Upper lobe of right lung (tissue), 1 donor: Measurements from ENCODE around the gene EHD3. TPM values are rescaled to one million over a fixed set of nuclear protein-coding genes. Genes with fewer than 3 reads are reported as not detected.

Source experiments
- ATAC-seq: fragments of 200-7000 bp; cut with Tn5 transposase; one replicate; pipeline ENCODE4 v1.9.1; 2020; ENCODE audit warnings: mild to moderate bottlenecking, moderate library complexity
- DNase-seq: peaks from one replicate; pipeline ENCODE4 v3.0.0-alpha.2; 2020
- H3K27ac ChIP-seq: fragments of 200-600 bp; one replicate; pipeline ENCODE4 v1.8.0; 2022
- H3K27me3 ChIP-seq: fragments of 200-600 bp; one replicate; pipeline ENCODE4 v1.8.0; 2022; ENCODE audit warnings: mild to moderate bottlenecking
- H3K36me3 ChIP-seq: fragments of 200-600 bp; one replicate; pipeline ENCODE4 v1.8.0; 2022
- H3K4me1 ChIP-seq: fragments of 200-600 bp; one replicate; pipeline ENCODE4 v1.8.0; 2022
- H3K4me3 ChIP-seq: fragments of 200-600 bp; one replicate; pipeline ENCODE4 v1.8.0; 2022; ENCODE audit warnings: mild to moderate bottlenecking
- H3K9me3 ChIP-seq: fragments of 200-600 bp; one replicate; pipeline ENCODE4 v1.8.0; 2022
- CTCF ChIP-seq: fragments of 200-600 bp; IDR thresholded peaks from one replicate; pipeline ENCODE4 v1.8.0; 2022; ENCODE audit warnings: antibody characterized with exemption
- intact Hi-C: fragments of 100-400 bp; cut with DNase I; formaldehyde crosslinking; loops from one replicate; pipeline ENCODE4 v1.11.0; 2022
- total RNA-seq: library from RNA; stranded (reverse); fragmentation: NEBNext Ultra II Directional; extraction: Animal tissue kit (Norgen Biotek cat#: 25700); gene quantifications from one replicate; pipeline ENCODE4 v1.2.1, GENCODE V29; 2021
- donor health status: DM: no; HTN: yes; CAD: no; lungs with severe emphysema.

EHD3 gene
- total RNA-seq, 1 donor from 2014 or later: 13.0 TPM

GRCh38 chr2:31212659-31213600, 21.0 kb upstream of the EHD3 start:
- ATAC-seq (no peak), DNase-seq (no peak)
- no peak overlapping the region for H3K27ac ChIP-seq
- no peaks in the 10 kb centered on the region for H3K4me1 ChIP-seq
- TF ChIP-seq CTCF: no peak
- H3K9me3 ChIP-seq: no peaks in the 10 kb centered on the region
- no peak overlapping the region for H3K4me3 ChIP-seq
- intact Hi-C loops: no loop called here
- H3K36me3 ChIP-seq: no peaks in the 10 kb centered on the region
- no peaks in the 10 kb centered on the region for H3K27me3 ChIP-seq

DNA sequence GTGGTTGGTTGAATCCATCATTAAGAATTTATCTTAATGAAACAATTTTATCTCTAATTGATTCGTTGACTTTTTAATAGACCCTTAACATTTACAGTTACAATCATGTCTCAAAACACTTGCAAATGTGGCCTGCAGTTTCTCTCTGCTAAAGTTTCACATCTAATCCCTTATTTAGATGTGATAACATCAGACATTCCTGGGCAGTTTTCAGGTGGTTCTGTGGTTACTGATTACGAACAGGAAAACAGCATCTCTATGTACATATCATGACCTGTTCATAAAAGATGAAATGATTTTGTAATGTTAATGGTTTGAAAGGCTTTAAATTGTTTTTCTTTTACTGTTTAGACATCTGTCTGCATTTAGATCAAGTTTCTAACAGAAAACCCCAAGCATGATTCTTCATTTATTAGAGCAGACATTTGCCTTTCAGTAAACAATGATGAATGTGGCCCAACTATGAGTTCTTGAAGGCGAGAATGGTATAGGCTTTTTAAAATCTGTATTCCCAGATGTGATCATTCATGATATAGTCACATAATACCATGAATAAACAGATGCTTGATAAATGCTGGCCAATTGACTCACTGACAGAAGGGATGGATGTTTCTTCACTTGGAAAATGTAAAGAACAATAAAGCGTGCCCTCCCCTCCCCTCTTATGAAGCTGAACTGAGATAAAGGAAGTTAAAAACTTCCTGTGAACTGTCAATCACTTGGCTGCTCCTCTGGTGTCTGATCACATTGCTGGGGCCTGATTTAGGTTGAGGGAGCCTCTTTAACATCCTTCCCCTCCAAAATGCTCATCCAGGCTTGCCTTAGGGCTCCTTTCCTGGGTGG, 20.1 kb upstream of the EHD3 start:
- ATAC-seq (no peak), DNase-seq (no peak)
- no peak overlapping the region for H3K27ac ChIP-seq
- intact Hi-C loops: no loop called here
- H3K9me3 ChIP-seq: no peaks in the 10 kb centered on the region
- no peaks in the 10 kb centered on the region for H3K36me3 ChIP-seq
- TF ChIP-seq CTCF: no peak
- H3K27me3 ChIP-seq: no peaks in the 10 kb centered on the region
- H3K4me1 ChIP-seq: no peaks in the 10 kb centered on the region
- H3K4me3 ChIP-seq: no peak overlapping the region

- Histone ChIP-seq H3K4me3 (no peak overlapping the region), H3K4me1 (no peaks in the 10 kb centered on the region), H3K36me3 (no peaks in the 10 kb centered on the region), H3K27ac (no peak overlapping the region), H3K27me3 (no peaks in the 10 kb centered on the region), H3K9me3 (no peaks in the 10 kb centered on the region)
- ATAC-seq (no peak), DNase-seq (no peak)
- intact Hi-C loops: no loop called here
- TF ChIP-seq CTCF: no peak
Observed at GRCh38 chr2:31214444-31214915, 19.5 kb upstream of the EHD3 start.

DNA sequence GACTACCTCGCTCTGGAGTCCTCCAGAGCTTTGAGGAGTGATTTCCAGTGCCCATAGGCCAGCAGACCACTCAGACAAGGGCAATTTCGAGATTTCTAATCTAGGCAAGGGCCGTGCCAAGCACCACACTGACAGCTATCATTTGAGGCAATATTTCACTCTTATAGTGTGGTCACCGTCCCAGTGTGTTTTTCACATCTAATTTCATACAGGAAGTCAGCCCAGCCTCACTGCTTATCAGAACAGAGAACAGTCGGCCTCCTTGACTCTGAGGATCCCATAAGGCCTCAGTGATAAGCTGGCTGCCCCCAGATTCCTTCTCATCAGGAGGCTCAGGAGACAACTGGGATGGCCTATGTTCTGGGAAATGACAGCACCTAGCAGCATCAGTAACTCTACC, 17.2 kb upstream of the EHD3 start:
- intact Hi-C loops: no loop called here
- TF ChIP-seq CTCF: no peak
- H3K4me3 ChIP-seq: no peak overlapping the region
- H3K27me3 ChIP-seq: no peaks in the 10 kb centered on the region
- H3K27ac ChIP-seq: no peak overlapping the region
- no peaks in the 10 kb centered on the region for H3K36me3 ChIP-seq
- DNase-seq (no peak), ATAC-seq (no peak)
- no peaks in the 10 kb centered on the region for H3K4me1 ChIP-seq
- H3K9me3 ChIP-seq: no peaks in the 10 kb centered on the region

DNA sequence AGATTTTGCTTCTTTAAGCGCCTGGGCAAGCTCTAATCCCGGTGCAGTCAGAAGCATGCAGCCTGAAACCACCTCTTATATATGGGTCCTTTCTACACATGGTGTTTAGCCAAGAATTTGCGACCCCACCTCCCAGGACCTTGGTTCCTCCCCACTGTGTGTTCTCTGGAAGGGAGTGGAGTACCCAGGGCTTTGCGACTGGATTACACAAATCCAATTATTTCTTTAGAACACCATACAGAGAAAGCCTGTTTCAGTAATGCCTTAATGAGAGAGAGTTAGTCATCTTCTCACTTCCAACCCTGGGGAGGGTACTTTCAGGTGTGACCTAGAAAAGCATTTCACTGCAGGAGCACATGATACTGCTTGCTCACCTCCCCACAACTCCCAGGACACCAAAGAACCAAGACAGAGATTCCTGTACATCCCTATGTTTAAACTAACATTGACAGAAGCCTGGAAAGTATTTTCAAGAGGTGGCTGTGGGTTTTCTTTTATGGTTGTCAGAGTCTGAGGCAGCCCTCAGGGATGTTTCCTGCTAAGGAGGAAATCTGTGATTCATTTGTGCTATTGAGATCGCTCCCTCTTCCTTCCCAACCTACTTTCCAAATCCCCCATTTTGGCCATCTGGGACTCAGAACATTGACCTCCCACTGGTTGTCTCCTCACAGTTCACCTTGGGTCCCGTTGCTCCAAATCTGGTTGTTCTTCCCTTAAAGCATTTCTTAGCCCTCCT, 16.3 kb upstream of the EHD3 start, which contains the start of gene CAPN14:
TSS of gene CAPN14 (minus strand) at position 51 of the 736 bp plus-strand sequence. CDS start 12,068 bp downstream, outside the sequence.
- intact Hi-C loops: no loop called here
- no peak for DNase-seq
- no peak for ATAC-seq
- no peaks in the 10 kb centered on the region for H3K9me3 ChIP-seq
- no peaks in the 10 kb centered on the region for H3K4me1 ChIP-seq
- H3K27me3 ChIP-seq: no peaks in the 10 kb centered on the region
- H3K27ac ChIP-seq: no peak within 1 kb of the TSS
- no peaks in the 10 kb centered on the region for H3K36me3 ChIP-seq
- no peak within 1 kb of the TSS for H3K4me3 ChIP-seq
- TF ChIP-seq CTCF: no peak
